GM18517 (cell line): ENCODE results near the gene DAP.

Source experiments
- ATAC-seq: cut with Tn5 transposase; IDR thresholded peaks from one replicate; pipeline ENCODE4 v1.9.1; 2021; ENCODE audit warnings: mild to moderate bottlenecking, moderate library complexity; ENCODE audit not compliant: unreplicated experiment

The DAP gene

DNA sequence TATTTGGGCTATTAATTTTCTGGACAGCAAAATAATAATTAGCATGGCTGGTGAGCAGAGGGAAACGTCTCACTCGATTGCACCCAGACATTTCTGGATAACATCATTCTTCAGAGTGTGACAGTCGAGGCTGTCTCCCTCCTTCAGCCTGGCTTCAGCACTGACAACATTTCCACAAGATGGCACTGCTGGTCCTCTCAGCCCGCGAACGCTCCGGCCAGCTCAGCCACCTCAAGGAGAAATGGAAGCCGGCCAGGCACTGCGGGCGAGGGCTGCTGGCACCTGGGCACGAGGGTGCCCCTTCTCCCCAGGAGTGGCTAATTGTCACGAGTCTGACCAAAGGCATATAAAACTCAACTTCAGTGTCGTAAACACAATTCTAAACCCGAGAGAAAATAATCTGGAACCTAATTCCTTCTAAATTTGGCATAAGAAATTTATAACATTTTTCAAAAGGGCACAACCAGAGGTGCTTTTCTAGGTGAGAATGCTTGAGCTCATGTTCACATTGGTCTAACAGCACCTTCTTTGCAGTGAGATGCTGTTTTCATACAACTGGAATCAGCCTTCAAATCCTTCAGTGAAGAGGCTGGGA, 65.9 kb downstream of the DAP start:
- peak; percentile 46 for ATAC-seq

DNA sequence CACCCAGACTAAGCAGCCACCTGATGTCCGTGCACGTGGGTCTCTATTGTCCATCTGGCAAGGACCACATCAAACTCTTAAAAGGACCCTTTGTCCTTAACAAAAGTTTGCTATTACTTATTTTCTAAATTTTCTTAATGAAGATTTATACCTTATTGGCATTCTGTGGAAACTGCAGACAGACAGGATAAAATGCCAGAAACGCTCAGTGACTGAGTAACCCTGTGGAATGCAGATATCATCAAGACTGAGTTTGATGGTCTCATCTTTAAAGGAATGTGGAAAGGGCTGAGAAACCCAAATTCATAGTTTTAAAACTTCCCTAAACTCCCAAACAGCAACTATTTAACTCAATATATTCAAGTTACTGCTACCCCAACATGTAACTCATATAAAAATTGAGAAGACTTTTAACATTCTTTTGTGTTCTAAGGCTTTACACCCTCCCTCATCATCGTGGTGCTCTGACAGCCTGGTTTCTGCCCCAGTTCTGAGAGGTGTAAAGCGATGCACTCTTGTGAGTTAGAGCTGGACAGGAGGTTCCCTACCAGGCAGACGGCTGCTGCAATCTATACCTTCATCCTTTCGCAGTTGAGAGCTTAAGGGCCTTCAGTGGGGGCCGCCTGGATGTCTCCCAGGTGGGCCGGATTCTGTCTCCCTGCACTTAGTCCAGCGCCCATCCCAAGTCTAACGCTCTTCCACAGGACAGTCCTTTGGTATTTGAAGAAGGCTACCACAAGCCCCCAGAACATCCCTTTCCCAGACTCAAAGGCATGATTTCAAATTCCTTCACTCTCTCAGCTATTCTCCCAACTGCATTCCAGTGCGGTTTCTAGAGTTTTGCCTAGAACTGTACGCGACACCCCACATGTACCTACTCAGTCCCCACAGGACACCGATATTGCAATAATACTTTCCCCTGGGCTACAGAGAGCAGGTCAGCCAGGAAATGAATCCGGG, 68.9 kb downstream of the DAP start:
- ATAC-seq, result no peak

DNA sequence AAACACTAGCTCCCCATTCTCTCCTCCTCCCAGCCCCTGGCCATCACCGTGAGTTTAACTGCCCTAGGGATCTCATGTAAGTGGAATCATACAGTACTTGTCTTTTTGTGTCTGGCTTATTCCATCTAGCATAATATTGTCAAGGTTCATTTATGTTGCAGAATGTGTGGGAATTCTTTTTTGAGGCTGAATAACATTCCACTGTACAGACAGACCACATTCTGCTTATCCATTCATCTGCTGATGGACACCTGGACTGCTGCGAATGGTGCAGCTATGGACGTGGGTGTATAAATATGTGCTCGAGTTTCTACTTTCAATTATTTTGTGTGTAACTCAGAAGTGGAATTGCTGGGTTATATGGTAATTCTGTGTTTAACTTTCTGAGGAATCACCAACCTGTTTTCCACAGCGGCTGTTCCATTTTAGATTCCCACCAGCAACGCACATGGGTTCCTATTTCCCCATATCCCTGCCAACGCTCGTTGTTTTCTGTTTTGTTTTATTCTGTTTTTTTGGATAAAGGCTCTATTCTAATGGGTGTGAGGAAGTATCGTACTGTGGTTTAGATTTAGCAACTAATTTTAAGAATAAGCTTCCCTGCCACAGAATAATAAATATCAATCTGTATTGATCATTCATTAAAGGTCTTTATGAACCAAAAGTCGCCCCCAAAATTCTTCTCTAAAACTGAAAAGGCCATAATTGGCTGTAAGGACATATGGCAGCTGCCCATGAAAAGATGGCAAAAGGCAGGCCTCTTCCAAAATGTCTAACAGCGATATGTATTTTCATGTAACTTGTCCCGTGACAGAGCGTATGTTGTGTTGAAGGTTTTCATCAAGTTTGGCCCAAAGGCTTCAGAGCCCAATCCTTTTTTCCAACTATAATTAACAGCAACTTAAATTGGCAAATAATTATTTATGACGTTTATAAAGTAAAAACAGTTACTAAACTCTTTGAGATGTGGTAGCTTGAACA, 70.3 kb downstream of the DAP start:
- ATAC-seq, result no peak

DNA sequence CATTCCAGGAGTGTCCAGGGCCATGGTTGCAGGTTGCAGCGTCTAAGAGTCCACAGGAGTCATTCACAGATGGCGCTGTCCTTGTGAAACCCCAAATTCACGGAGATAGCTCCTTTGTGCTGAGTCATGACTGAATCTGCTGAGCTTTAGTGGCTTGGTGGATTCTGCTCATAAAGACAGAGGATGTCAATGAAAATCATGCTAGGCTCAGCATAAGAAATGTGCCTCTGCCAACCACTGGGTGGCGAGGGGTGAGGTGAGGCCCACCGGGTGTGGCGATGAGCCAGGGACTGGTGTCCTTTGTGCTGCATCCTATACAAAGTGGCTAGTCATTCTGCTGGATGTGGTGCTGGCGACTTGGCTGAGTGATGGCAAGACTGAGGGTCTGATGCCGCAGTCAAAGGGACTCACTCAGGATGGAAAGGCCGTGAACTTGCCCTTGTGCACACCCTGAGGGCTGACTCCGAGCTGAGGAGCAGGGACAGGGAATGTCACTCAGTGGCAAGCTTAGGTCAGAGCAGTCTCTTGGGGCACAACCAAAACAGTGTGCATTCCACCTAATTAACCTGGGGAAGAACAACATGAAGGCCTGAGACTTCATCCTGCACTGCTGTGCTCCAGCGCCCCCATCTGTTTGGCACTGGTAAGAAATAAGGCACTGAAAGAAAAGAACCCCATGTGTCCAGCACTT, 71.5 kb downstream of the DAP start:
- no peak for ATAC-seq

DNA sequence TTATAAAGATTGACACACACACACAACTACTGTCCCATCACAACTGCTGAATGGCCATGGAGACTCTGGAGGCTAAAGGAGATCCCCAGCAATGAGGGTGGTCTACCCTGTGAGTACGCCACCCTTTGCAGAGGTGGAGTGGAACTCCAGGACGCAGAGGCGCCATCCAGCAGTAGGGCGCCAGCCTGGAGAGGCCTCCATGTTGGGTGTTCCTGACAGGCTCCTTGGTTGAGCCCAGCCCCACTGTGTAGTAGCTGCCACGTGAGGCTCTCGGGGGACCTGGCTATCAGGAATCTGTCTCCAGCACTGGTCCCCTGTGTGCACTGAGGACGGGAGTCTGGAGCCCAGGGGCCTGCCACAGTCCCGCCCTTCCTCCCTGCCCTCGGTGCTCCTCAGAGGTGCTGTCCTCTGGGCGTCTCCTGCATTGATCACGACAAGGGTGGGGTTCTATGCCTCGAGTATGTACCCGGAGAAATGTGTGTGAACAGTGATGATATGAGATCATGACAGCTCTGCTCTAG, 72.3 kb downstream of the DAP start:
- no peak for ATAC-seq

DNA sequence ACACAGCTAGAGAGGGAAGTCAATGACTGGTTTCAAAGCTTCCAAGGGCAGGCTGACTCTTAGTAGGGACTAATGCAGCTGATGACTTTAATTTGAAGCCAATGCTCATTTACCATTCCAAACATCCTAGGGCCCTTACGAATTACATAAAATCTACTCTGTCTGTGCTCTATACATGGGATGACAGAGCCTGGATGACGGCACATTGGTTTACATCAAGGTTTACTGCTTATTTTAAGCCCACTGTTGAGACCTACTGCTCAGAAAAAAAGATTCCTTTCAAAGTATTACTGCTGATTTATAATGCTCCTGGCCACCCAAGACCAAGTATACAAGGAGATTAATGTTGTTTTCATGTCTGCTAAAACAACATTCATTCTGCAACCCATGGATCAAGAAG, 74.1 kb downstream of the DAP start:
- no peak for ATAC-seq

DNA sequence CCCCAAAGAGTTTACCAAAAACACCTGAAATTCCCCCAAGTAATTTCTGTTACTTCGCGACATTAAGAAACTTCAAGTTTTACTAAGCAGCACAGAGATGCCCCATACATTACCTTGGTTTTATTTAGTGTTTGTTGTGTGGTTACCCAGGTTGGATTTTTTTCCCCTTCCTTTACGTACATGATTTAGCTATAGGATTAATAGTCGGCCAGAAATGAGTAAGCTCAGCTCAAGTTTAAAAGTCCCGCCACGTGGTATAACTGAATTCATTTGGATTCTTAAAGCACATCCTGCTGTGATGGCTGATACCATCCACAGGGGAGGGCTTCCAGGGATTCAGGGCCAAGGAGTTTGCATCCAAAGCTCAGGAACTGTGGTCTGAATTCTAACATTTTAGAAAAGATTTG, 75.9 kb downstream of the DAP start:
- ATAC-seq, result peak; percentile 86

DNA sequence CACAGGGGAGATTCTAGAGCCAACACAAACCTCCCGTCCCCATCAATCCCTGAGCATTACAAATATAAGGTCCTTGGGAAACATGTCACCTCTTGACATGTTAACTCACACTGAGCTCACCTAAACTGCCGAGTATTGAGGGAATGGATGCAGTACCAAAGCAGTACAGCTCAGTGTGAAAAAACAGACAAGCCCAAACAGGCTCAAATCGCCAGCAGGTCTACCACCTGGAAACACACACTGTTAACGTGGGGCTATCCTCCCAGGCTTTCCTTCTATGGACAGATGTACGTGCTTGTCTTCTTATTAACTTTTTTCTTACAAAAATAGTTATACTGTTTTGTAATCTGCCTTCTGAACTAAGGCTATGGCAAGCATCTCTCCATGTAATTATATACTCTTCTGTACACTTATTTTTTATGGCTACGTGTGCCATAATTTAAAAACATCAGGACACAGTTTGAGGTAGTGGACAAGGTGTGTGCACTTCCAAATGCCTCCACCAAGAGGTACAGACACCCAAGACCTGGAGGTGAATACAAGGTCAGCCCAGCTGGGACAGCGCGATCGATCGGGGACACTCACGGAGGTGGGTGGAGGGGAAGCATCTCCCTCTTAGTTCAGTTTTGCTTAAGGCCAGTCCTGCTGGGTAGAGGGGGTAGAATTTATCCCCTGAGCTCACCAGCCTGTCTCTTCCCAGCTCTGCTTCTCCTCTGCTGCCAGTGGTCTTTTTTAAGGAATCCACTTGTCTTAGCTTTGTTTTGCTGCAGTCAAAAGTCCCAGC, 76.5 kb downstream of the DAP start:
- peak; percentile 31 for ATAC-seq

DNA sequence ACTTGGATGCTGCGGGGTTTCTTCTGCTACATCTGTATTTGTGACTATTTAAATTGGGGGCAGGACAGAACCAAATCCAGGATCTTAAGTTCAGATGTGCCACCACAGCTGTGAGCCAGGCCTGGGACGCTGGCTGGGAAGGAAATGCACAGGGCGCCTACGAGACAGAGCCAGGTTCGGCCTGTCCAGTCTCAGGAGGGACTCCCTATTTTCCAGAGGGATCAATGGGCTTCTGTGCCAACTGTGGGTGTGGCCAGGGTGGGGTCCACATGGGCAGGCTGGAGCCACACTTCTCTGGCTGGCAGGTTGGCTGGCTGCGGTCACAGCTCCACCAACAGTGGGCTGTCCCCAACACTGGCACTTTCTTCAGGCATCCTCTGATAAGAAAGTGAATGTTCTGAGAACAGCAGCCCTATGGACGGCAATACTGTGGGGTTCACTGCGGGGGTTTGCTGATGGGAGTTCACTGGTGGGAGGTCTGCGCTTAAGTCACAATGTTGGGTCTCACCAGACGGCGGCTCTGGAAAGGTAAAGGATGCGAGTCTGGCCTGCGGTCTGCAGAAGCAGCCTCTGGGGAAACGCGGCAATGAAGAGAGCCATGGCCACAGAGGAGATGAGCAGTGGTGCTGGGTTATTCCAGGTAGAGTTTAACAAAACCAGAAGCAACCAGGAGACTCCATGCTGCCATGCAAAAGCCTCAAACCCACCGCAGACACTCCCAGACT, 78.1 kb downstream of the DAP start:
- no peak for ATAC-seq

DNA sequence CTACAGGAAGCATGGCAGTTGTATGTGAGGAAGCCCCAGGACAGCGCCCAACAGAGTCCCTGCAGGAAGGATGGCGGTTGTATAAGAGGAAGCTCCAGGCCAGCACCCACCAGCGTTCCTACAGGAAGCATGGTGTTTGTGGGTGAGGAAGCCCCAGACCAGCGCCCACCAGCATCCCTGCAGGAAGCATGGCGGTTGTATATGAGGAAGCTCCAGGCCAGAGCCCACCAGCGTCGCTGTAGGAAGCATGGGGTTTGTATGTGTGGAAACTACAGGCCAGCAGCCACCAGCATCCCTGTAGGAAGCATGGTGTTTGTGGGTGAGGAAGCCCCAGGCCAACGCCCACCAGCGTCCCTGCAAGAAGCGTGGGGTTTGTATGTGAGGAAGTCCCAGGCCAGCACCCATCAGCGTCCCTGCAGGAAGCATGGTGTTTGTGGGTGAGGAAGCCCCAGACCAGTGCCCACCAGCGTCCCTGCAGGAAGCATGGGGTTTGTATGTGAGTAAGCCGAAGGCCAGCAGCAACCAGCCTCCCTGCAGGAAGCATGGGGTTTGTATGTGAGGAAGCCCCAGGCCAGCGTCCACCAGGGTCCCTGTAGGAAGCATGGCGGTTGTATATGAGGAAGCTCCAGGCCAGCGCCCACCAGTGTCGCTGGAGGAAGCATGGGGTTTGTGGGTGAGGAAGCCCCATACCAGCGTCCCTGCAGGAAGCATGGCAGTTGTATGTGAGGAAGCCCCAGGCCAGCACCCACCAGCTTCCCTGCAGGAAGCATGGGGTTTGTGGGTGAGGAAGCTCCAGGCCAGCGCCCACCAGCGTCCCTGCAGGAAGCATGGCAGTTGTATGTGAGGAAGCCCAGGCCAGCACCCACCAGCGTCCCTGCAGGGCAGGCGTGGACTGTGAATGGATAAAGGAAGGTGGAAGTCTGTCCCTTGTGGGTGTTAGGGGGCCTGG, 79.0 kb downstream of the DAP start:
- ATAC-seq, result no peak

DNA sequence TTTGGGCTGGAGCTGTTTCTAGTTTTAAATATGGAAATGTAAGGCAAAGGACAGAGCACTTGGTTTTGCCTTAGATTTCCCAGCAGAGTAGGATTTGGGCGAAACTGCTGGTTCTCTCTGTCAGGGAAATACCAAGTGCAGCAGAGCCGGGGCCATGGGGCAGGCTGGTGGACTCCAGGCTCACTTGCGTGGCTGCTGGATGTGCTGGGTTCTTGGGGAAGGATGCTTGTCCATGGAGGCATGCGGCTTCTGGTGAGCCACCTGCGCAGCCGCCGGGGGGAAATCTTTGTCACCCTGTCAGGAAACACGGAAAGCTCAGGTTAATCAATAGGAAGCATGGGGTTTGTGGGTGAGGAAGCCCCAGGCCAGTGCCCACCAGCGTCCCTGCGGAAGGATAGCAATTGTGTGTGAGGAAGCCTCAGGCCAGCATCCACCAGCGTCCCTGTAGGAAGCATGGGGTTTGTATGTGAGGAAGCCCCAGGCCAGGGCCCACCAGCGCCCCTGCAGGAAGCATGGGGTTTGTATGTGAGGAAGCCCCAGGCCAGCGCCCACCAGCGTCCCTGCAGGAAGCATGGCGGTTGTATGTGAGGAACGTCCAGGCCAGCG, 80.1 kb downstream of the DAP start:
- no peak for ATAC-seq

DNA sequence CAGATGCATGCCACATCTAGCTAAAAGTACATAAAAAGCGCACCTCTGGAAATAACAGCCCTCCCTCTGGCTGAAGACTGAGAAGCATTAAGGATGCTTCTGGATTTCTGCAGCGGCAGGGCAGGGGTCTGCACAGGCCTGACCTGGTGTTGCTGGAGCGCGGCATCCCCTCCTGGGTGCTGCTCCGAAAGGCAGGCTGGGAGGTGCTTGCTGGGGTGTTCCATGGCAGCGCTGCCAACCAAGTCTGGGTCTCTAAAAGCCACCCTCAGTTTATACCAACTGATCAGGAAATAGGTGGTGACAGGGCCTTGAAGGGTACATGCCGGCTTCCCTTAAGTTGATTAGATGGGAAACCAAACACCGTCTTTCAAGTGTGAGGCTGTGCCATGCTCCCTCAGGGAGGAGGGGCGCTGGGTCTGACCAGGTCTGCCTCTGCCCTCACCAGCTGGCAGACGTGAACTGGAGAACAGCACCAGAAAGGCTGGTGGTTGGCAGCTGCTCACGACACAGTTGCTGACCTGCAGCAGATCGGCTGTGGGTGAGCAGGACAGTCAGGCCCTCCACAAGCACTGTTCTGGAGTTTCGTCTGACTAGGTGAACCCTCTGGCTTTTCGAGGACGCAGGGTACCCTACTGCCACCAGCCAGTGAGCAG, 81.6 kb downstream of the DAP start:
- ATAC-seq, result no peak

DNA sequence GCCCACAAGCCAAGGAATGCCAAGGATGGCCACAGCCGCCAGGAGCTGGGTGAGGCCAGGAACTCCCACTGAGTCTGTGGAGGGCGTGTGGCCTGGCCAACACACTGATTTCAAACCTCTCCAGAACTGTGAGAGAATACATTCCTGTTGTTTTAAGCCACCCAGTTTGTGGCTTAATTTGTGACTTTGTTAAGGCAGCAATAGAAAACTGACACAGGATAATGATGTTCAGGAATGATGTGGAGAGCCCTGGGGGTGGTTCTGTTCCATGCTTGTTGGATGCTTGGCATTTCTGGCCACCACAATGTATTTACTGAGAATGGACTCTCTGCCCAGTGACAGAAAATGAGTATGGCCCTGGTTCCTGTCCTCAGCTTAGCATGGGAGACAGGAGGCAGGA, 82.8 kb downstream of the DAP start:
- ATAC-seq, result no peak

DNA sequence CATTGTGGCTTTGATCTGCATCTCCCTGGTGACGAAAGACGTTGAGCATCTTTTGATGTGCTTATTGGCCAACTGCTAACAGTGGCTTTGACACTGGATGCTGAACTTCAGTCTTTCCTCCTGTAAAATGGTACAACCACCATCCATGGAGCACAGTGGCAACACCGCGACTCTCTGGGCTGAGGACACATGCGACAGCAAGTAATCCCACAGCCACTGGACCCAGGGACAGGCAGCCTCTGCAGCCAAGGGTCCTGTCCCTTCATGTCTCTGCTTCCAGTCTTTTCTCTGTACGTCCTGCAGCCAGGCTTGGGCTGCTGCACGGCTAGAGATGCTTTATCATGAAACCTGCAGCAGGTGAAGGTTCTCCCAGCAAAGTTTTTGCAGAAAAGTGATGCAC, 83.5 kb downstream of the DAP start:
- ATAC-seq, result no peak

DNA sequence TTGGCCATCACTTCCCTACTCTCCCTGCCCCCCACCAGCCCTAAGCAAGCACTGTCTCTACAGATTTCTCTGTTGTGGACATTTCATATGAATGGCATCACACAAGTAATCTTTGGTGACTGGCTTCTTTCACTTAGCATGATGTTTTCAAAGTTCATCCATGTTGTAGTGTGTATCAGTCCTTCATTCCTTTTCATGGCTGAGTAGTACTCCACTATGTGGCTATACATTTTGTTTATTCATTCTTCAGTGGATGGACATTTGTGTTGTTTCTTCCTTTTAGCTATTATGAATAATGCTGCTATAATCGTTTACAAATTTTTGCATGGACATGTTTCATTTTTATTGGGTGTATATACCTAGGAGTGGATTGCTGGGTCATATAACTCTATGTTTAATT, 84.1 kb downstream of the DAP start:
- ATAC-seq, result no peak

DNA sequence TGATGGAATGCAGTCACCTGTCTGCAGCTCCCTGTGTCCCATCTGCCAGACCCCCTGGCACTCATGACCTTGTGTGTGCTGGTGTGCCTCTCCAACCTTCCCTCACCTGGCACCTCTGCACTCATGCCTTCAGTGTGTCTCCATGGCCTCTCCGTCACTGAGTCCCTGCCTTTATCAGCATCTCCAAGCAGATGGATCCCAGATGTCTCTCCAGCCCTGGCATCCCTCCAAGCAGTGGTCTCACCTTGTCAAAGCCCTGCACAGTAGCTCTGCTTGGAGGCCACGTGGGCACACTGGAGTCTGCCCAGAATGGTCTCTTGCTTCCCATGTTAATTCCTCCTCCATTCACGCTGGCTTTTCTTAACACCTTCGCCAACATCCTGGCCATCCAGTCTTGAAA, 84.8 kb downstream of the DAP start:
- no peak for ATAC-seq

DNA sequence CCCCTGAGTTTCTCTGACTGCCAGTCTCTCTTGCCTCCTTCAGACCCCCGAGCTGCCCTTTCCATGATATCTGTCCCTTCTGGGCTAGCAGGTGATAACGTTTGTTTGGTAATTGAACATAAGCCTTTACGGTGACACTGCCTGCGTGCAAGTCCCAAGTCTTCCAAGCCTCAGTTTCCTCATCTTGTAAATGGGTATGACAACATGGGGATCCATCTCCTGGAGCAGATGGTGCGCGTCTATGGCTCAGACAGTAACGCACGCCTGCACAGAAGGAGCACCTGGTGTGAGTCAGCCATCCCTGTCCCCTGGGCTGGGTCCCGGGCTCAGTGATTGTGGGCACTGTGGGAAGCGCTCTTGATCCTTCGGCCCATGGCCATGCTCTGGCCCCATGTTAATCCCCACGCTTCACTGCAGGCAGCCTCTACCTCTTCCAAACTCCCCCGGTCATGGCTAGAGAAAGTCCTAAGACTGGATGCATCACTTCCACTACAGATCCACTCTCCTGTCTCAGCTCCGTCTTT, 85.8 kb downstream of the DAP start:
- no peak for ATAC-seq
